Neural cell (in vitro differentiated cells): ENCODE results near the gene FLYWCH1. TPM values are rescaled to one million over a fixed set of nuclear protein-coding genes. Genes with fewer than 3 reads are reported as not detected.

ENCODE experiments used
- H2AFZ ChIP-seq: fragments of 200-600, 300-800 bp; sonication (generic), shearing (Covaris generic); 2 replicates; pipeline ENCODE4 v1.6.0; 2014; ENCODE audit warnings: low read depth, mild to moderate bottlenecking, antibody characterized with exemption, low read length, moderate library complexity
- H3F3A ChIP-seq: fragments of 200-600 bp; shearing (Covaris generic); 2 replicates; pipeline ENCODE4 v1.6.1; 2016; ENCODE audit warnings: mild to moderate bottlenecking, moderate library complexity, mixed read lengths, antibody characterized with exemption, low read length; ENCODE audit not compliant: insufficient read depth, poor library complexity, severe bottlenecking
- H3K27ac ChIP-seq: fragments of 200-600, 300-800 bp; sonication (generic), shearing (Covaris generic); 2 replicates; pipeline ENCODE4 v1.5.1; 2014; ENCODE audit warnings: mild to moderate bottlenecking, low read length, moderate library complexity
- H3K27me3 ChIP-seq: fragments of 300-800, 200-600 bp; sonication (generic), shearing (Covaris generic); 2 replicates; pipeline ENCODE4 v1.6.0; 2014; ENCODE audit warnings: mild to moderate bottlenecking, low read depth, low read length, moderate library complexity; ENCODE audit not compliant: insufficient read depth
- H3K36me3 ChIP-seq: fragments of 300-800, 200-600 bp; sonication (generic), shearing (Covaris generic); 2 replicates; pipeline ENCODE4 v1.5.1; 2014; ENCODE audit warnings: mild to moderate bottlenecking, antibody characterized with exemption, low read length, moderate library complexity; ENCODE audit not compliant: insufficient read depth
- H3K4me2 ChIP-seq: fragments of 300-800, 200-600 bp; sonication (generic), shearing (Covaris generic); 2 replicates; pipeline ENCODE4 v1.6.0; 2014; ENCODE audit warnings: mild to moderate bottlenecking, low read length
- H3K4me3 ChIP-seq: fragments of 300-800, 200-600 bp; sonication (generic), shearing (Covaris generic); 2 replicates; pipeline ENCODE4 v1.5.1; 2014; ENCODE audit warnings: mild to moderate bottlenecking, low read length, moderate library complexity
- H3K79me2 ChIP-seq: fragments of 200-600 bp; shearing (Covaris generic); replicated peaks from 2 replicates; pipeline ENCODE4 v1.6.0; 2014; ENCODE audit warnings: mild to moderate bottlenecking, low read length, moderate library complexity; ENCODE audit not compliant: insufficient read depth
- H3K9ac ChIP-seq: fragments of 300-800, 200-600 bp; sonication (generic), shearing (Covaris generic); 2 replicates; pipeline ENCODE4 v1.6.1; 2016; ENCODE audit warnings: mild to moderate bottlenecking, low read length, mixed read lengths
- H3K9me2 ChIP-seq: fragments of 200-600 bp; shearing (Covaris generic); 2 replicates; pipeline ENCODE4 v1.6.1; 2016; ENCODE audit warnings: mild to moderate bottlenecking, low read length, mixed read lengths; ENCODE audit not compliant: insufficient read depth
- H3K9me3 ChIP-seq: fragments of 200-600, 300-800 bp; sonication (generic), shearing (Covaris generic); 2 replicates; pipeline ENCODE4 v1.6.1; 2016; ENCODE audit warnings: mild to moderate bottlenecking, mixed run types, low read length, moderate library complexity, mixed read lengths
- H4K20me1 ChIP-seq: fragments of 200-600 bp; shearing (Covaris generic); 2 replicates; pipeline ENCODE4 v1.6.1; 2016; ENCODE audit warnings: mild to moderate bottlenecking, mixed run types; ENCODE audit not compliant: insufficient read depth
- CTCF ChIP-seq: fragments of 450-650 bp; IDR thresholded peaks from 2 replicates; pipeline ENCODE4 v1.5.1; 2014; ENCODE audit warnings: antibody characterized with exemption, mild to moderate bottlenecking, moderate library complexity; ENCODE audit not compliant: poor library complexity, severe bottlenecking
- EP300 ChIP-seq: fragments of 450-650 bp; conservative IDR thresholded peaks from 2 replicates; pipeline ENCODE4 v1.6.1; 2014; ENCODE audit warnings: antibody characterized with exemption, mild to moderate bottlenecking, moderate library complexity; ENCODE audit not compliant: poor library complexity, severe bottlenecking
- EZH2 ChIP-seq: fragments of 200-600, 300-800 bp; shearing (Covaris generic), sonication (generic); IDR thresholded peaks from 2 replicates; pipeline ENCODE4 v1.6.1; 2014; ENCODE audit warnings: antibody characterized with exemption, low read length, borderline replicate concordance, mild to moderate bottlenecking; ENCODE audit not compliant: insufficient read depth, poor library complexity, severe bottlenecking
- MXI1 ChIP-seq: fragments of 450-650 bp; conservative IDR thresholded peaks from 2 replicates; pipeline ENCODE4 v1.6.1; 2014; ENCODE audit warnings: antibody characterized with exemption, mild to moderate bottlenecking; ENCODE audit not compliant: poor library complexity, severe bottlenecking
- POLR2AphosphoS5 ChIP-seq: IDR thresholded peaks from 2 replicates; pipeline ENCODE4 v1.6.1; 2012
- RAD21 ChIP-seq: fragments of 450-650 bp; conservative IDR thresholded peaks from 2 replicates; pipeline ENCODE4 v1.6.1; 2014; ENCODE audit warnings: antibody characterized with exemption, mild to moderate bottlenecking, moderate library complexity
- REST ChIP-seq: IDR thresholded peaks from 2 replicates; pipeline ENCODE4 v1.6.1; 2012; ENCODE audit warnings: borderline replicate concordance
- SMC3 ChIP-seq: fragments of 450-650 bp; conservative IDR thresholded peaks from 2 replicates; pipeline ENCODE4 v1.6.1; 2014; ENCODE audit warnings: antibody characterized with exemption, mild to moderate bottlenecking, moderate library complexity; ENCODE audit not compliant: poor library complexity
- TAF1 ChIP-seq: IDR thresholded peaks from 2 replicates; pipeline ENCODE4 v1.6.1; 2012; ENCODE audit warnings: low read depth
- polyA plus RNA-seq: library from polyadenylated mRNA; depleted of rRNA; stranded (reverse); fragments of >200 nt; gene quantifications from 2 replicates; pipeline ENCODE4 v1.2.3, GENCODE V29; 2014

Gene FLYWCH1
- polyA plus RNA-seq, 1 donor from 2014 or later = 33.0 TPM

GRCh38 chr16:2904100-2904921, 7.4 kb upstream of the FLYWCH1 start:
- H3K4me2 ChIP-seq = peak overlapping the region; percentile 89
- H3K27ac ChIP-seq = peak overlapping the region; percentile 86
- TF ChIP-seq TAF1 = peak; percentile 69
- TF ChIP-seq RAD21 = peak; percentile 52
- no peak for TF ChIP-seq MXI1
- peak; percentile 89 for TF ChIP-seq CTCF
- peak; percentile 83 for TF ChIP-seq POLR2AphosphoS5
- TF ChIP-seq EP300 = no peak
- no peak for TF ChIP-seq EZH2
- peak; percentile 72 for TF ChIP-seq SMC3
- peak; percentile 73 for TF ChIP-seq REST
- no peaks in the 10 kb centered on the region for H3K9me2 ChIP-seq
- no peaks in the 10 kb centered on the region for H3K36me3 ChIP-seq
- H3K4me3 ChIP-seq = peak overlapping the region; percentile 89
- H4K20me1 ChIP-seq = no peaks in the 10 kb centered on the region
- peak overlapping the region; percentile 14 for H2AFZ ChIP-seq
- no peaks in the 10 kb centered on the region for H3K27me3 ChIP-seq
- no peaks in the 10 kb centered on the region for H3K9me3 ChIP-seq
- H3F3A ChIP-seq = no peaks in the 10 kb centered on the region
- H3K9ac ChIP-seq = peak overlapping the region; percentile 88
- no peaks in the 10 kb centered on the region for H3K79me2 ChIP-seq

GRCh38 chr16:2904922-2905240, 6.8 kb upstream of the FLYWCH1 start:
- Histone ChIP-seq H3K4me2 (peak overlapping the region; percentile 89), H3K9ac (peak overlapping the region; percentile 88), H2AFZ (peak overlapping the region; percentile 7), H4K20me1 (no peaks in the 10 kb centered on the region), H3K4me3 (peak overlapping the region; percentile 89), H3K27ac (peak overlapping the region; percentile 86), H3F3A (no peaks in the 10 kb centered on the region), H3K79me2 (no peaks in the 10 kb centered on the region), H3K9me3 (no peaks in the 10 kb centered on the region), H3K36me3 (no peaks in the 10 kb centered on the region), H3K27me3 (no peaks in the 10 kb centered on the region), H3K9me2 (no peaks in the 10 kb centered on the region)
- TF ChIP-seq EP300 (no peak), MXI1 (no peak), POLR2AphosphoS5 (no peak), EZH2 (no peak)
